ENCODE data around the gene CGN. TPM values are rescaled to one million over a fixed set of nuclear protein-coding genes. Genes with fewer than 3 reads are reported as not detected.

CGN gene
- 0.09 and 0.45 TPM in 2 replicates for total RNA-seq

GRCh38 chr1:151510957-151511635, at the start of gene CGN:
CGN (plus strand) TSS chr1:151511387; CDS start chr1:151518520, 7,133 bp downstream.

DNA sequence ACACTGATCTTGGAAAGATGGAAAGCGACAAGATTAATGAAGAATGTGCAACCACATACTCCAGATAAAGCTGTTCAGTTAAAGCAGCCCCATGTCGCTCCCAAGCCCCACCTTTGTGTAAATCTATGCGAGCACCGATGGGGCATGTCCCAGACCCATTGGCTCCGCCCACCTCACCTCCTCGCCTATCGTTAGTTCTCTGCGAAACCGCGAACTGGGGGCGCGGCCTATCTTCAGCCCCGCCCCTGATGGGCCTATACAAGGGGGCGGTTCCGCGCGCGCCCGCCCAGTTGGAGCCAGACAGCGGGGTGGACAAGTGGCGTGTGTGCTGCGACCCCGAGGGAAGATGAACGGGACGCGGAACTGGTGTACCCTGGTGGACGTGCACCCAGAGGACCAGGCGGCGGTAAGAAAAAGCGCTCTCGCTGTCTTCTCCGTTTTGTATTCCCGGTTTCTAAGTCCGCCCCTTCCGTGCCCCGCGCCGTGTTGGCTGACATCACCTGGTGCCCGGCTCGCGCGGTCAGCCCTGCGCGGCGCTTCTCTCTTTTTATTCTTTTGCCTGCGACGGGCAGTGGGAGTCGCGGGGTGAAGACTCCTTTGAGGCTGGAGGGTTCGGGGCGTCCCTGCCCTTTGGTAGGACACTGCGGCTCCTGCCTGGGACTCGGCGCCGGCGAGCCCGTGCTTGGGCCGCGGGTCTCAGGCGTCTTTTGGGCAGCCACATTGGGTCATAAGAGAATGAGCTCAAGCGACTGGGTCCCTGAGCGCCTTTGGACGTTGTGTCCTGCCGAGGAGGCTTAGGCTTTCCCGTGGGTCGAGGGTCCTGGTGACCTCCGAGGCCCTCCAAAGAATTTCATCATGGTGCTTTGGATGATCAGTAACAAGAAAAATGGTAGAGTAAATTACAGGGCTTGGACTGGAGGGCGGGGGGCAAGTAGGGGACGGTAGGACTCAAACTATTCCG, 29.1 kb downstream of the CGN start, which contains the start of gene TUFT1:
TSS of gene TUFT1 (plus strand) at position 289 of the 961 bp plus-strand sequence. CDS start at position 347, 58 bp downstream.

Other genes starting within 250 kb of the CGN start
- 6.8 and 8.2 TPM in 2 replicates for gene ZNF687, start 229.1 kb upstream of the CGN start, total RNA-seq
- gene PI4KB, start 184.0 kb upstream of the CGN start, total RNA-seq: 36.1 and 37.5 TPM in 2 replicates
- gene RFX5, start 164.1 kb upstream of the CGN start, total RNA-seq: 38.9 and 44.3 TPM in 2 replicates
- gene SELENBP1, start 138.7 kb upstream of the CGN start, total RNA-seq: 5.5 and 12.2 TPM in 2 replicates
- 348 and 427 TPM in 2 replicates for gene PSMB4, start 111.8 kb upstream of the CGN start, total RNA-seq
- 13.9 and 28.3 TPM in 2 replicates for gene POGZ, start 51.9 kb upstream of the CGN start, total RNA-seq
- gene TUFT1, start 28.9 kb downstream of the CGN start, total RNA-seq: 2.5 and 11.8 TPM in 2 replicates
- 16.2 and 22.2 TPM in 2 replicates for gene SNX27, start 100.7 kb downstream of the CGN start, total RNA-seq
- gene CELF3, start 205.4 kb downstream of the CGN start, total RNA-seq: not detected in 2 replicates
- gene RIIAD1, start 210.1 kb downstream of the CGN start, total RNA-seq: not detected in 2 replicates

Data from endothelial cell of coronary artery (primary cell).